HepG2 (cell line): ENCODE results near the gene ZC3H4. TPM values are rescaled to one million over a fixed set of nuclear protein-coding genes. Genes with fewer than 3 reads are reported as not detected.

Experiments
- BRD4 ChIP-seq: sonication (generic); formaldehyde crosslinking; IDR thresholded peaks from 2 replicates; pipeline ENCODE4 v1.4.0; 2020; ENCODE audit warnings: missing genetic modification reagents
- HIC2 ChIP-seq: sonication (generic); formaldehyde crosslinking; IDR thresholded peaks from 2 replicates; pipeline ENCODE4 v1.9.0; 2022; ENCODE audit warnings: low read depth, missing genetic modification reagents
- HMG20A ChIP-seq: IDR thresholded peaks from 2 replicates; pipeline ENCODE4 v1.6.1; 2016; ENCODE audit warnings: borderline replicate concordance
- HNRNPLL ChIP-seq: fragments of 200-400 bp; formaldehyde crosslinking; IDR thresholded peaks from 2 replicates; pipeline ENCODE4 v1.6.1; 2017; ENCODE audit warnings: mild to moderate bottlenecking, low read depth, low read length; ENCODE audit not compliant: poor library complexity, severe bottlenecking
- KDM2A ChIP-seq: sonication (generic); formaldehyde crosslinking; IDR thresholded peaks from 2 replicates; pipeline ENCODE4 v1.4.0; 2020; ENCODE audit warnings: low read depth, missing genetic modification reagents, borderline replicate concordance
- KLF6 ChIP-seq: IDR thresholded peaks from 2 replicates; pipeline ENCODE4 v1.8.0; 2016; ENCODE audit warnings: missing biosample characterization, missing genetic modification reagents
- KLF9 ChIP-seq: IDR thresholded peaks from 2 replicates; pipeline ENCODE4 v1.6.1; 2016; ENCODE audit warnings: low read depth
- STAG1 ChIP-seq: sonication (generic); formaldehyde crosslinking; IDR thresholded peaks from 2 replicates; pipeline ENCODE4 v1.4.0; 2020; ENCODE audit warnings: missing genetic modification reagents
- TFDP1 ChIP-seq: IDR thresholded peaks from 2 replicates; pipeline ENCODE4 v1.6.1; 2016; ENCODE audit warnings: missing compliant biosample characterization, missing genetic modification reagents, borderline replicate concordance
- THAP8 ChIP-seq: sonication (generic); formaldehyde crosslinking; IDR thresholded peaks from 2 replicates; pipeline ENCODE4 v1.5.1; 2020; ENCODE audit warnings: missing genetic modification reagents, mild to moderate bottlenecking, borderline replicate concordance
- YEATS4 ChIP-seq: sonication (generic); formaldehyde crosslinking; IDR thresholded peaks from 2 replicates; pipeline ENCODE4 v1.4.0; 2020; ENCODE audit warnings: missing genetic modification reagents, borderline replicate concordance
- ZBTB20 ChIP-seq: sonication (generic); formaldehyde crosslinking; IDR thresholded peaks from 2 replicates; pipeline ENCODE4 v1.8.1; 2023; ENCODE audit warnings: missing genetic modification reagents, low read depth, mild to moderate bottlenecking, borderline replicate concordance
- ZBTB38 ChIP-seq: sonication (generic); formaldehyde crosslinking; IDR thresholded peaks from 2 replicates; pipeline ENCODE4 v1.5.1; 2020; ENCODE audit warnings: mild to moderate bottlenecking, missing genetic modification reagents
- ZFYVE20 ChIP-seq: sonication (generic); formaldehyde crosslinking; IDR thresholded peaks from 2 replicates; pipeline ENCODE4 v1.8.0; 2023; ENCODE audit warnings: low read depth, mild to moderate bottlenecking, moderate library complexity, missing genetic modification reagents, borderline replicate concordance
- ZNF281 ChIP-seq: sonication (generic); formaldehyde crosslinking; IDR thresholded peaks from 2 replicates; pipeline ENCODE4 v1.4.0; 2020; ENCODE audit warnings: missing genetic modification reagents, borderline replicate concordance
- ZNF639 ChIP-seq: conservative IDR thresholded peaks from 2 replicates; pipeline ENCODE4 v1.6.1; 2018; ENCODE audit warnings: missing genetic modification reagents
- ZNF674 ChIP-seq: sonication (generic); formaldehyde crosslinking; IDR thresholded peaks from 2 replicates; pipeline ENCODE4 v1.5.0; 2020; ENCODE audit warnings: low read depth, mild to moderate bottlenecking, missing genetic modification reagents
- ZNF724P ChIP-seq: sonication (generic); formaldehyde crosslinking; IDR thresholded peaks from 2 replicates; pipeline ENCODE4 v1.8.0; 2022; ENCODE audit warnings: missing genetic modification reagents, borderline replicate concordance
- ZNF775 ChIP-seq: sonication (generic); formaldehyde crosslinking; IDR thresholded peaks from 2 replicates; pipeline ENCODE4 v1.4.0; 2020; ENCODE audit warnings: missing genetic modification reagents, mild to moderate bottlenecking, moderate library complexity, borderline replicate concordance
- ZNF788 ChIP-seq: sonication (generic); formaldehyde crosslinking; IDR thresholded peaks from 2 replicates; pipeline ENCODE4 v1.5.0; 2020; ENCODE audit warnings: mild to moderate bottlenecking, missing genetic modification reagents, borderline replicate concordance
- polyA plus RNA-seq, 8 experiments: library from polyadenylated mRNA; depleted of rRNA in 3 of 8; stranded (reverse) in 7 of 8; unstranded in 1 of 8; fragments of >200 nt; fragmentation: Illumina TruSeq in 4 of 8; extraction: Trizol in 4 of 8; gene quantifications; 2 replicates each; pipeline versions ENCODE4 v1.2.1 to v1.2.3, GENCODE V29; 2011 to 2016; ENCODE audit warnings: low read depth in 4 of 8, missing spikeins in 1 of 8, mixed read lengths in 1 of 8; ENCODE audit not compliant: insufficient read depth in 1 of 8
- total RNA-seq, 5 experiments: library from RNA; depleted of rRNA; stranded (reverse); fragments of >200 nt; fragmentation: Illumina TruSeq; extraction: Trizol; gene quantifications; 2 replicates each; pipeline ENCODE4 v1.2.3, GENCODE V29; 2016; ENCODE audit warnings: low read depth in 1 of 5

The ZC3H4 gene
- total and polyA plus RNA-seq, 2 of the 13 experiments (the other 11 are each of a cell fraction or from before 2014, with no cell fraction given), result 1.8 to 10.7 TPM

GRCh38 chr19:47112166-47112996, 1.2 kb downstream of the ZC3H4 start (continued):
- no peak for TF ChIP-seq THAP8
- no peak for TF ChIP-seq KLF9 (CRISPR knock-in tag)
- no peak for TF ChIP-seq HIC2 (CRISPR knock-in tag)
- no peak for TF ChIP-seq HMG20A (CRISPR knock-in tag)
- TF ChIP-seq ZBTB20 (CRISPR knock-in tag), result no peak
- peak; percentile 76 for TF ChIP-seq KDM2A (CRISPR knock-in tag)
- 0 out of 2 replicates have a peak, but pooled peaks have one; percentile 43 for TF ChIP-seq ZNF674 (CRISPR knock-in tag)
- peak; percentile 52; the same call in 1 of the 2 replicates for TF ChIP-seq ZNF788 (CRISPR knock-in tag)
- peak; percentile 84; the same call in 1 of the 2 replicates for TF ChIP-seq ZNF639 (CRISPR knock-in tag)
- peak; percentile 59; the same call in 1 of the 2 replicates for TF ChIP-seq TFDP1
- TF ChIP-seq ZNF775 (CRISPR knock-in tag), result no peak
- TF ChIP-seq ZFYVE20 (CRISPR knock-in tag), result no peak
- TF ChIP-seq STAG1 (CRISPR knock-in tag), result no peak
- peak; percentile 34 for TF ChIP-seq HNRNPLL
- peak; percentile 55; the same call in 1 of the 2 replicates for TF ChIP-seq YEATS4 (CRISPR knock-in tag)
- TF ChIP-seq BRD4 (CRISPR knock-in tag), result peak; percentile 82; the same call in 1 of the 2 replicates
- peak; percentile 57; the same call in 1 of the 2 replicates for TF ChIP-seq ZBTB38
- no peak for TF ChIP-seq ZNF281 (CRISPR knock-in tag)
- peak; percentile 23 for TF ChIP-seq KLF6
- TF ChIP-seq ZNF724P (CRISPR knock-in tag), result no peak; the same call in 1 of the 2 replicates
